Aorta (tissue), 5 donors: ENCODE data around the gene SLAIN1. TPM values are rescaled to one million over a fixed set of nuclear protein-coding genes. Genes with fewer than 3 reads are reported as not detected.

ENCODE experiments used
- ATAC-seq: fragments of 200-7000 bp; cut with Tn5 transposase; one replicate; pipeline ENCODE4 v1.9.1; 2022; ENCODE audit warnings: moderate library complexity; ENCODE audit not compliant: low FRiP score
- DNase-seq, 2 donors: peaks; one replicate each; pipeline ENCODE4 v3.0.0-alpha.2; 2020
- H3K27ac ChIP-seq, 2 donors: one replicate each; pipeline ENCODE4 v1.5.1; 2013; ENCODE audit warnings: low read length in 2 of 2, mild to moderate bottlenecking in 2 of 2, moderate library complexity in 2 of 2, control low read depth in 1 of 2, inconsistent platforms in 1 of 2, low read depth in 1 of 2
- H3K27me3 ChIP-seq, 2 donors: one replicate each; pipeline ENCODE4 v1.6.1; 2013; ENCODE audit warnings: control low read depth in 1 of 2, low read length in 1 of 2, mild to moderate bottlenecking in 1 of 2, moderate library complexity in 1 of 2; ENCODE audit not compliant: insufficient read depth in 2 of 2, control insufficient read depth in 1 of 2
- H3K36me3 ChIP-seq, 2 donors: one replicate each; pipeline ENCODE4 v1.6.1; 2013; ENCODE audit warnings: control low read depth in 1 of 2, low read length in 1 of 2, mild to moderate bottlenecking in 1 of 2; ENCODE audit not compliant: insufficient read depth in 2 of 2, control insufficient read depth in 1 of 2
- H3K4me1 ChIP-seq, 2 donors: one replicate each; pipeline ENCODE4 v1.6.1; 2013; ENCODE audit warnings: low read length in 2 of 2, control low read depth in 1 of 2, mild to moderate bottlenecking in 1 of 2, moderate library complexity in 1 of 2; ENCODE audit not compliant: insufficient read depth in 2 of 2, control insufficient read depth in 1 of 2
- H3K4me3 ChIP-seq, 2 donors: one replicate each; pipeline ENCODE4 v1.5.1; 2013; ENCODE audit warnings: low read length in 2 of 2, control low read depth in 1 of 2, mild to moderate bottlenecking in 1 of 2
- H3K9me3 ChIP-seq: one replicate; pipeline ENCODE4 v1.6.1; 2013; ENCODE audit warnings: mild to moderate bottlenecking, low read length; ENCODE audit not compliant: control insufficient read depth
- WGBS, 2 donors: extraction: QIAGEN DNeasy Blood & Tissue Kit; methylation state at CpG; one replicate each; pipeline ENCODE4 v1.1.7; 2013; 5-methylcytosine and 5-hydroxymethylcytosine counted together
- intact Hi-C, 2 donors: fragments of 100-400 bp; cut with DNase I; formaldehyde crosslinking; loops; one replicate each; pipeline versions ENCODE4 v1.14.2 to v1.15.0; 2022
- polyA plus RNA-seq, 2 donors: library from polyadenylated mRNA; stranded (reverse); fragments of 200-250 nt; gene quantifications; one replicate each; pipeline ENCODE4 v1.2.3, GENCODE V29; 2013
- total RNA-seq, 2 donors: library from RNA; stranded (reverse); fragmentation: NEBNext Ultra II Directional; extraction: Animal tissue kit (Norgen Biotek cat#: 25700); gene quantifications; one replicate each; pipeline ENCODE4 v1.2.1, GENCODE V29; 2021
- donor health status: healthy with polysubstance abuse.
- donor health status: Bipolar disorder and iron deficiency.
- donor health status: DM: no; HTN: no; CAD: no.
- donor health status: DM: no; HTN: no; CAD: no.
- donor health status: DM: yes; HTN: yes; CAD: no.

SLAIN1 gene
- total and polyA plus RNA-seq, 4 donors, result 3.5 to 9.0 (median 7.9) TPM

- DNase-seq, result no peak
- 66 to 78% methylated on average over 2 of the region's 2 CpGs for WGBS, 2 donors
- ATAC-seq, result no peak
- intact Hi-C loops, result no loop called here
- Histone ChIP-seq H3K4me1 (no peaks in the 10 kb centered on the region), H3K9me3 (no peaks in the 10 kb centered on the region), H3K4me3 (no peak overlapping the region), H3K27me3 (no peaks in the 10 kb centered on the region), H3K36me3 (peaks cover 0 to 3% of the 10 kb centered on the region in 2 donors), H3K27ac (no peak overlapping the region)
These were observed 40.2 kb downstream of the SLAIN1 start for GRCh38 chr13:77737583-77738200.

GRCh38 chr13:77740097-77740735 is 42.7 kb downstream of the SLAIN1 start:
- Histone ChIP-seq H3K9me3 (no peaks in the 10 kb centered on the region), H3K4me3 (no peak overlapping the region), H3K27ac (no peak overlapping the region), H3K36me3 (peaks cover 0 to 11% of the 10 kb centered on the region in 2 donors), H3K4me1 (no peaks in the 10 kb centered on the region), H3K27me3 (no peaks in the 10 kb centered on the region)
- DNase-seq (no peak), ATAC-seq (no peak)
- intact Hi-C loops, result no loop called here
- WGBS, 2 donors, result 27 to 33% methylated on average over 7 of the region's 7 CpGs

DNA sequence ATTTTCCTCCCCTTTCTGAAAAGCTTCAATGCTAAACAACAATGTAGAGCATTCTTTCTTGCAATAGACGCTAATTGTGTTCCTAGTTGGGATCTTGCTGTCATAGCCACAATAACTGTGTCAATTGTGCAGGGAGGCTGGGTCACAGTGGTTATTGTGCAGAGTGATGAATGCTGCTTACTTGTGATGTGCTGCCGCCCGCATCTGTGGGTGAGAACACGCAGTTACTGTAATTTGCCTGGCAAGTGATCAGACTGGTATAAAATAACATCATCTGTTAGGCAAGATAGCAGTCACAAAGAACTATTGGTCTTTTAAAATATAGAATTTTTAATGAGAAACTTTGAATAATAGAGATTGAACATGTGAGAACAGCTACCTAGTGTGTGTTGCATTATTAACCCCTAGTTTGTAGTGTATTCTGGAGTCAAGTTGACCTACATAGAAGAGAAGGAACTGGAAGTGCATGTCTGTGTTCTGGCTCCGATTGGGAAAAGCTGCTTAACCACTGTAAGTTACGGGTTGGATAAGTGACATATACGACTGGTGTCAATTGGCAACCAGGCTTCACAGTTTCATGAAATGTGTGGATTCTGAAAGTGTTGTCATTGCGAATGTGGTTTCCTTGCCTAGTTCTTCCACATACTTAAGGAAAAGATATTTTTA is 43.6 kb downstream of the SLAIN1 start:
- Histone ChIP-seq H3K36me3 (peaks cover 0 to 11% of the 10 kb centered on the region in 2 donors), H3K4me3 (no peak overlapping the region), H3K9me3 (no peaks in the 10 kb centered on the region), H3K4me1 (no peaks in the 10 kb centered on the region), H3K27me3 (no peaks in the 10 kb centered on the region), H3K27ac (no peak overlapping the region)
- DNase-seq, result no peak
- intact Hi-C loops, result no loop called here
- no peak for ATAC-seq
- 74 to 82% methylated on average over 8 of the region's 8 CpGs for whole genome bisulfite sequencing, 2 donors

GRCh38 chr13:77741597-77741972 is 44.1 kb downstream of the SLAIN1 start:
- Histone ChIP-seq H3K4me1 (no peaks in the 10 kb centered on the region), H3K9me3 (no peaks in the 10 kb centered on the region), H3K27me3 (no peaks in the 10 kb centered on the region), H3K27ac (no peak overlapping the region), H3K4me3 (no peak overlapping the region), H3K36me3 (peaks cover 0 to 8% of the 10 kb centered on the region in 2 donors)
- ATAC-seq, result no peak
- intact Hi-C loops, result no loop called here
- DNase-seq, result no peak
- WGBS, 2 donors, result 92 to 97% methylated on average over 1 of the region's 1 CpG

DNA sequence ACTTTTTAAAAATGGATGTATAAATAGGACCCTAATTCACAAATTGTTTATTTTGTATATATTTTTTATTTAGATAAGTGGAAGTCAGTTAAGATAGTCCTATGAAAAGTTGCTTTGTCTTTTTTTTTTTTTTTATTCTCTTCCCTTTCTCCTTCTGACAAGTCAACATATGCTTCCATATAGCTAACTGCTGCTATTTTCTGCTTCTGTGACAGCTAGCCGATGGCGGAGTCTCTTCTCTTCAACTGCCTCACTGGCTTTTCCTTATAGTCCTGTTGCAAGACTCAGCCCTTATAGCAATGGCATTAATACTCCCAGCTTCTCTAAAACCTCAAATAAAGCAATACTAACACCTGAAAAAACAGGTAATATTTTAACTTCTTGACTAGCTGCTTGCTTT is 45.3 kb downstream of the SLAIN1 start:
- ATAC-seq (no peak), DNase-seq (no peak)
- no peak overlapping the region for H3K27ac ChIP-seq
- H3K9me3 ChIP-seq, result no peaks in the 10 kb centered on the region
- intact Hi-C loops, result no loop called here
- no peaks in the 10 kb centered on the region for H3K4me1 ChIP-seq
- WGBS, 2 donors, result 95 to 98% methylated on average over 2 of the region's 2 CpGs
- H3K36me3 ChIP-seq, result peaks cover 4 to 12% of the 10 kb centered on the region in 2 donors
- no peaks in the 10 kb centered on the region for H3K27me3 ChIP-seq
- H3K4me3 ChIP-seq, result no peak overlapping the region

DNA sequence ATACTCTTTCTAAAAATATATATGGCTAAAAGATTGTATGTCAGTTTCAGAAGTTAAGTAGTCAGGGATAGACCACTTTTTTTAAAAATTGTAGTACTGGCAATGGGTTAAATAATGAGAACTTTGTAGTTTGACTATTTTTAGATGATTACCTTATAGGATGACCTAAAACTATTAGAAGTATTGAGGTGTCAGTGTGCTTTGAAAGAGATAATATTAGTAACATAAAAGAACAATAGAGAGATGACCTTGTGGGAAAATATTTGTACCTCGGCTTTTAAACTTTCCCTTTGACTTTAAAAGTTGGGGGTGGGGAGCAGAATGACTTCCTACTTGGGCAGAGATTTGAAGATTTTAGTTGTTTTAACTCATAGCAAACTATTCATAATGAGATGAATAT is 48.3 kb downstream of the SLAIN1 start:
- H3K27ac ChIP-seq, result no peak overlapping the region
- intact Hi-C loops, result no loop called here
- ATAC-seq (no peak), DNase-seq (no peak)
- H3K27me3 ChIP-seq, result no peaks in the 10 kb centered on the region
- H3K9me3 ChIP-seq, result no peaks in the 10 kb centered on the region
- H3K36me3 ChIP-seq, result peaks cover 4 to 12% of the 10 kb centered on the region in 2 donors
- no peak overlapping the region for H3K4me3 ChIP-seq
- WGBS, 2 donors, result 86 to 94% methylated on average over 1 of the region's 1 CpG
- no peaks in the 10 kb centered on the region for H3K4me1 ChIP-seq

DNA sequence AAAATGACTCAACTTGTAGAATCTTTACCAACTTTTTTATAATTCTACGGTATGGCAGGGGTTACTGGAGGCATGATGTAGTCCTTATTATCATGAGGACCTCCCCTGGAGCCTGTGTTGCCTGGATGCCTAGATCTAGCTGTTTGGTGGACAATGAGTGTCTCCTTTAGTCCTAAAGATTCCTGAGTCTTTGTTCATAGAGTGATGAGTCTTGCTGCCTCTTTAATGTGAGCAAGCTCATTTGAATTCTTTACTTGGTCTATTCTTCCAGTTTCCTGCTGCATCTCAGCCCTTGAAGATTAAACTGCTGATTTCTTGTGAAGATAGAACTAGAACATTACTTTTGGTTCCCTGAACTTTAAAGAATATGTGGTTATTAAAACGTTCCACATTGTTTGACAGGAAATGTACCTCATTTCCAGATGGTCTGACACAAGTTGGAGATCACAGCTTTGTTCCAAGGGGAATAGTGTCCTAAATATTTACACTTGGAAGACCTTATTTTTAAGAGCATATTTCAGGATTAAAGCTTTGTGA is 51.9 kb downstream of the SLAIN1 start:
- Histone ChIP-seq H3K9me3 (no peaks in the 10 kb centered on the region), H3K4me1 (peaks cover 0 to 6% of the 10 kb centered on the region in 2 donors), H3K27me3 (no peaks in the 10 kb centered on the region), H3K36me3 (peaks cover 4 to 10% of the 10 kb centered on the region in 2 donors), H3K27ac (no peak overlapping the region), H3K4me3 (no peak overlapping the region)
- DNase-seq (no peak), ATAC-seq (no peak)
- WGBS, 2 donors, result 60 to 63% methylated on average over 2 of the region's 2 CpGs
- intact Hi-C loops, result no loop called here

- intact Hi-C loops, result loop anchor here in 1 of 2 donors (10.0 kb wide), 1 partner anchor 157 kb away; no protein-coding TSS in a partner anchor
- H3K9me3 ChIP-seq, result no peaks in the 10 kb centered on the region
- no peak overlapping the region for H3K27ac ChIP-seq
- peak; percentile 69 for ATAC-seq
- peaks cover 4% of the 10 kb centered on the region in 2 donors for H3K36me3 ChIP-seq
- no peak for DNase-seq
- WGBS, 2 donors, result 49 to 55% methylated on average over 5 of the region's 5 CpGs
- H3K4me1 ChIP-seq, result peaks cover 0 to 6% of the 10 kb centered on the region in 2 donors
- no peaks in the 10 kb centered on the region for H3K27me3 ChIP-seq
- H3K4me3 ChIP-seq, result no peak overlapping the region
These were observed 54.3 kb downstream of the SLAIN1 start for GRCh38 chr13:77751513-77752456.
